ENCODE data around the gene EYA2. TPM values are rescaled to one million over a fixed set of nuclear protein-coding genes. Genes with fewer than 3 reads are reported as not detected.

The EYA2 gene
- total RNA-seq, 1 donor from 2014 or later = 27.7 TPM

GRCh38 chr20:47036091-47036870, 141.6 kb downstream of the EYA2 start:
- no peak for ATAC-seq

GRCh38 chr20:47038566-47039560, 144.2 kb downstream of the EYA2 start:
- ATAC-seq = no peak

GRCh38 chr20:47040506-47041125, 146.0 kb downstream of the EYA2 start:
- ATAC-seq = no peak

GRCh38 chr20:47041396-47041899, 146.8 kb downstream of the EYA2 start:
- ATAC-seq = no peak

- no peak for ATAC-seq
These were observed 147.8 kb downstream of the EYA2 start for GRCh38 chr20:47042464-47042863.

- ATAC-seq = no peak
These were observed 148.4 kb downstream of the EYA2 start for GRCh38 chr20:47043086-47043485.

- ATAC-seq = no peak
These were observed 150.3 kb downstream of the EYA2 start for GRCh38 chr20:47044938-47045337.

- no peak for ATAC-seq
These were observed 153.4 kb downstream of the EYA2 start for GRCh38 chr20:47048054-47048453.

- ATAC-seq = no peak
These were observed 155.1 kb downstream of the EYA2 start for GRCh38 chr20:47049771-47050170.

- no peak for ATAC-seq
These were observed 156.4 kb downstream of the EYA2 start for GRCh38 chr20:47050996-47051395.

GRCh38 chr20:47051936-47052526, 157.4 kb downstream of the EYA2 start:
- ATAC-seq = no peak

GRCh38 chr20:47054506-47054905, 159.9 kb downstream of the EYA2 start:
- ATAC-seq = no peak

- no peak for ATAC-seq
These were observed 160.3 kb downstream of the EYA2 start for GRCh38 chr20:47054945-47055344.

- ATAC-seq = no peak
These were observed 161.2 kb downstream of the EYA2 start for GRCh38 chr20:47055699-47056369.

- peak; percentile 56 for ATAC-seq
These were observed 163.0 kb downstream of the EYA2 start for GRCh38 chr20:47057661-47058060.

- no peak for ATAC-seq
These were observed 163.6 kb downstream of the EYA2 start for GRCh38 chr20:47058236-47058635.

- ATAC-seq = peak; percentile 47
These were observed 164.9 kb downstream of the EYA2 start for GRCh38 chr20:47059536-47059935.

GRCh38 chr20:47061549-47061948, 166.9 kb downstream of the EYA2 start:
- no peak for ATAC-seq

GRCh38 chr20:47062226-47062890, 167.7 kb downstream of the EYA2 start:
- ATAC-seq = no peak

GRCh38 chr20:47063407-47063806, 168.8 kb downstream of the EYA2 start:
- peak; percentile 71 for ATAC-seq

- no peak for ATAC-seq
These were observed 169.2 kb downstream of the EYA2 start for GRCh38 chr20:47063808-47064207.

All from esophagus mucosa (tissue), 1 donor.